T-helper 2 cell (primary cell): Measurements from ENCODE around the gene SELP.
A peak's percentile ranks its signal among the peaks of the same experiment; 100 is the strongest.

ENCODE experiments used
- DNase-seq, 5 experiments: peaks; one replicate each; pipeline versions ENCODE4 v3.0.0 to v3.0.0-alpha.2; 2012 to 2022

The SELP gene

GRCh38 chr1:169574336-169574735 is 55.6 kb downstream of the SELP start:
- DNase-seq = no peak

GRCh38 chr1:169572187-169572586 is 57.7 kb downstream of the SELP start:
- DNase-seq = no peak

- peak in 1 of 5 experiments; percentile 42 for DNase-seq
These were observed 58.5 kb downstream of the SELP start for GRCh38 chr1:169571450-169571849.

GRCh38 chr1:169570172-169570574 is 59.8 kb downstream of the SELP start:
- no peak for DNase-seq

GRCh38 chr1:169568497-169568896 is 61.4 kb downstream of the SELP start:
- DNase-seq = no peak

GRCh38 chr1:169565335-169566271 is 64.3 kb downstream of the SELP start:
- DNase-seq = no peak

- DNase-seq = no peak
These were observed 66.3 kb downstream of the SELP start for GRCh38 chr1:169563650-169564049.

- DNase-seq = no peak
These were observed 66.8 kb downstream of the SELP start for GRCh38 chr1:169563019-169563615.

- no peak for DNase-seq
These were observed 68.2 kb downstream of the SELP start for GRCh38 chr1:169561692-169562091.

- no peak for DNase-seq
These were observed 72.8 kb downstream of the SELP start for GRCh38 chr1:169557131-169557530.

- peak in 2 of 5 experiments; percentile 20 to 60 for DNase-seq
These were observed 79.6 kb downstream of the SELP start for GRCh38 chr1:169550294-169550693.

GRCh38 chr1:169548282-169548681 is 81.6 kb downstream of the SELP start:
- no peak for DNase-seq

GRCh38 chr1:169546087-169546995 is 83.6 kb downstream of the SELP start:
- peak in 3 of 5 experiments; percentile 23 to 83 (median 38) for DNase-seq

- no peak for DNase-seq
These were observed 84.5 kb downstream of the SELP start for GRCh38 chr1:169545472-169545871.

GRCh38 chr1:169538998-169539871 is 90.7 kb downstream of the SELP start:
- no peak for DNase-seq
